Measurements from ENCODE around the gene HNRNPR.
A peak's percentile ranks its signal among the peaks of the same experiment; 100 is the strongest.
"Not testable (repeated sequence)": the region's sequence is repeated elsewhere in the genome, so short reads cannot be mapped to it uniquely, and the experiment has no call there.

The HNRNPR gene

GRCh38 chr1:23344111-23344986, at the start of gene HNRNPR:
TSS of gene HNRNPR (minus strand) at chr1:23344284. CDS start at chr1:23341008, 3,276 bp downstream.
- DNase-seq (ENCODE audit: low read depth, low spot score), result peak; percentile 99

- DNase-seq (ENCODE audit: low read depth, low spot score), result no peak
Measured at GRCh38 chr1:23393706-23394105, 49.6 kb upstream of the HNRNPR start.

GRCh38 chr1:23392125-23392855, 48.2 kb upstream of the HNRNPR start:
- no peak for DNase-seq (ENCODE audit: low read depth, low spot score)

- DNase-seq (ENCODE audit: low read depth, low spot score), result no peak
Measured at GRCh38 chr1:23389837-23390321, 45.8 kb upstream of the HNRNPR start.

- no peak for DNase-seq (ENCODE audit: low read depth, low spot score)
Measured at GRCh38 chr1:23387494-23387893, 43.4 kb upstream of the HNRNPR start.

- DNase-seq (ENCODE audit: low read depth, low spot score), result no peak
Measured at GRCh38 chr1:23385119-23385621, 41.1 kb upstream of the HNRNPR start.

- no peak for DNase-seq (ENCODE audit: low read depth, low spot score)
Measured at GRCh38 chr1:23384312-23385058, 40.4 kb upstream of the HNRNPR start.

GRCh38 chr1:23383577-23384311, 39.7 kb upstream of the HNRNPR start:
- no peak for DNase-seq (ENCODE audit: low read depth, low spot score)

GRCh38 chr1:23381233-23381885, 37.3 kb upstream of the HNRNPR start:
- DNase-seq (ENCODE audit: low read depth, low spot score), result no peak

- no peak for DNase-seq (ENCODE audit: low read depth, low spot score)
Measured at GRCh38 chr1:23380719-23381118, 36.6 kb upstream of the HNRNPR start.

GRCh38 chr1:23380236-23380635, 36.2 kb upstream of the HNRNPR start:
- DNase-seq (ENCODE audit: low read depth, low spot score), result not testable (repeated sequence)

GRCh38 chr1:23376890-23377811, 33.1 kb upstream of the HNRNPR start:
- DNase-seq (ENCODE audit: low read depth, low spot score), result no peak

GRCh38 chr1:23374079-23374735, 30.1 kb upstream of the HNRNPR start:
- DNase-seq (ENCODE audit: low read depth, low spot score), result not testable (repeated sequence)

GRCh38 chr1:23371987-23372880, 28.1 kb upstream of the HNRNPR start:
- no peak for DNase-seq (ENCODE audit: low read depth, low spot score)

GRCh38 chr1:23370709-23371584, 26.9 kb upstream of the HNRNPR start:
- DNase-seq (ENCODE audit: low read depth, low spot score), result no peak

- DNase-seq (ENCODE audit: low read depth, low spot score), result no peak
Measured at GRCh38 chr1:23370330-23370708, 26.2 kb upstream of the HNRNPR start.

All from activated naive CD8-positive, alpha-beta T cell treated with anti-CD3 and anti-CD28 coated beads, Interleukin-2, amount 50 U/mL, for 16 hours (primary cell).